Esophagus muscularis mucosa (tissue), 4 donors: ENCODE data around the gene GPBP1. TPM values are rescaled to one million over a fixed set of nuclear protein-coding genes. Genes with fewer than 3 reads are reported as not detected.
"Not testable (repeated sequence)": the region's sequence is repeated elsewhere in the genome, so short reads cannot be mapped to it uniquely, and the experiment has no call there.

Source experiments
- DNase-seq: peaks from one replicate; pipeline ENCODE4 v3.0.0-alpha.2; 2017; ENCODE audit errors: extremely low spot score
- H3K27ac ChIP-seq, 4 donors: fragments of 200-600 bp; sonication (generic); replicated peaks in 1 of 4; 1 replicate in 3 of 4; 2 replicates in 1 of 4; pipeline ENCODE4 v1.5.1; 2016 to 2019; ENCODE audit warnings: mild to moderate bottlenecking in 1 of 4
- H3K27me3 ChIP-seq, 4 donors: fragments of 200-600 bp; sonication (generic); one replicate each; pipeline versions ENCODE4 v1.5.1 to v1.6.0; 2016 to 2019
- H3K36me3 ChIP-seq, 4 donors: fragments of 200-600 bp; sonication (generic); one replicate each; pipeline ENCODE4 v1.5.1; 2016 to 2019
- H3K4me1 ChIP-seq, 4 donors: fragments of 200-600 bp; sonication (generic); one replicate each; pipeline ENCODE4 v1.5.1; 2016 to 2019
- H3K4me3 ChIP-seq, 4 donors: fragments of 200-600 bp; sonication (generic); 1 replicate in 2 of 4; 2 replicates in 2 of 4; pipeline ENCODE4 v1.5.1; 2016 to 2019; ENCODE audit warnings: mild to moderate bottlenecking in 4 of 4, moderate library complexity in 1 of 4
- H3K9me3 ChIP-seq, 4 donors: fragments of 200-600 bp; sonication (generic); 1 replicate in 3 of 4; 2 replicates in 1 of 4; pipeline ENCODE4 v1.5.1; 2016 to 2019
- EP300 ChIP-seq: sonication (generic); formaldehyde crosslinking; IDR thresholded peaks from one replicate; pipeline ENCODE4 v1.6.1; 2017; ENCODE audit warnings: antibody characterized with exemption
- POLR2A ChIP-seq: fragments of 450-650 bp; IDR thresholded peaks from one replicate; pipeline ENCODE4 v1.6.1; 2017; ENCODE audit warnings: antibody characterized with exemption, moderate library complexity, mild to moderate bottlenecking, low read depth
- POLR2AphosphoS5 ChIP-seq, 2 donors: sonication (generic); formaldehyde crosslinking; IDR thresholded peaks; one replicate each; pipeline ENCODE4 v1.6.1; 2017; ENCODE audit warnings: antibody characterized with exemption in 2 of 2
- WGBS: methylation state at CpG from one replicate; pipeline ENCODE4 v1.1.5; 2018; 5-methylcytosine and 5-hydroxymethylcytosine counted together
- intact Hi-C: fragments of 100-400 bp; cut with DNase I; formaldehyde crosslinking; loops from one replicate; pipeline ENCODE4 v1.15.1; 2023
- total RNA-seq, 4 donors: library from RNA; depleted of rRNA; stranded (reverse); fragments of >200 nt; gene quantifications; one replicate each; pipeline versions ENCODE4 v1.1.0 to v1.2.1, GENCODE V29; 2016
- TF ChIP-seq, protein P1 (sequence below), 3 experiments: fragments of 200-600 bp in 2 of 3; fragments of 450-650 bp in 1 of 3; sonication (generic) in 2 of 3; IDR thresholded peaks; one replicate each; pipeline ENCODE4 v1.5.1; 2017 to 2019; ENCODE audit warnings: antibody characterized with exemption in 3 of 3, mild to moderate bottlenecking in 2 of 3, moderate library complexity in 1 of 3

Gene GPBP1
- total RNA-seq, 4 donors from 2014 or later, result 41.8 to 54.0 (median 48.6) TPM

DNA sequence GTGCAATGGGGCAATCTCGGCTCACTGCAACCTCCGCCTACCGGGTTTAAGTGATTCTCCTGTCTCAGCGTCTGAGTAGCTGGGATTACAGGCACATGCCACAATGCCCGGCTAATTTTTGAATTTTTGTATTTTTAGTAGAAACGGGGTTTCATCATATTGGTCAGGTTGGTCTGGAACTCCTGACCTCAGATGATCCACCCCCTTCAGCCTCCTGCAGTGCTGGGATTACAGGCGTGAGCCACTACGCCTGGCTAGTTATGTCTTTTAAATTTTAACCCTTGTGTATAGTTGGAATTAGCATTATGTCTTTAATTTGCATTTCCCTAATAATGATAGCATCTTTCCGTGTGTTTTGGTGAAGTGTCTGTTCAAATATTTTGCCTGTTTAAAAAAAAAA is 11.5 kb downstream of the GPBP1 start:
- H3K4me3 ChIP-seq, result no peak overlapping the region
- H3K27ac ChIP-seq, result no peak overlapping the region
- H3K36me3 ChIP-seq, result peaks cover 4 to 11% (median 7%) of the 10 kb centered on the region in 4 donors
- peaks cover 60 to 99% (median 96%) of the 10 kb centered on the region in 4 donors for H3K4me1 ChIP-seq
- no peaks in the 10 kb centered on the region for H3K9me3 ChIP-seq
- 69% methylated on average over 9 of the region's 9 CpGs for WGBS
- H3K27me3 ChIP-seq, result no peaks in the 10 kb centered on the region
- intact Hi-C loops, result no loop called here
- TF ChIP-seq POLR2A (no peak), POLR2AphosphoS5 (IDR thresholded peaks at IDR 0.05) (no peak), EP300 (no peak)
- TF ChIP-seq, protein P1, sequence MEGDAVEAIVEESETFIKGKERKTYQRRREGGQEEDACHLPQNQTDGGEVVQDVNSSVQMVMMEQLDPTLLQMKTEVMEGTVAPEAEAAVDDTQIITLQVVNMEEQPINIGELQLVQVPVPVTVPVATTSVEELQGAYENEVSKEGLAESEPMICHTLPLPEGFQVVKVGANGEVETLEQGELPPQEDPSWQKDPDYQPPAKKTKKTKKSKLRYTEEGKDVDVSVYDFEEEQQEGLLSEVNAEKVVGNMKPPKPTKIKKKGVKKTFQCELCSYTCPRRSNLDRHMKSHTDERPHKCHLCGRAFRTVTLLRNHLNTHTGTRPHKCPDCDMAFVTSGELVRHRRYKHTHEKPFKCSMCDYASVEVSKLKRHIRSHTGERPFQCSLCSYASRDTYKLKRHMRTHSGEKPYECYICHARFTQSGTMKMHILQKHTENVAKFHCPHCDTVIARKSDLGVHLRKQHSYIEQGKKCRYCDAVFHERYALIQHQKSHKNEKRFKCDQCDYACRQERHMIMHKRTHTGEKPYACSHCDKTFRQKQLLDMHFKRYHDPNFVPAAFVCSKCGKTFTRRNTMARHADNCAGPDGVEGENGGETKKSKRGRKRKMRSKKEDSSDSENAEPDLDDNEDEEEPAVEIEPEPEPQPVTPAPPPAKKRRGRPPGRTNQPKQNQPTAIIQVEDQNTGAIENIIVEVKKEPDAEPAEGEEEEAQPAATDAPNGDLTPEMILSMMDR (IDR thresholded peaks at IDR 0.05), result no peak
- no peak for DNase-seq

DNA sequence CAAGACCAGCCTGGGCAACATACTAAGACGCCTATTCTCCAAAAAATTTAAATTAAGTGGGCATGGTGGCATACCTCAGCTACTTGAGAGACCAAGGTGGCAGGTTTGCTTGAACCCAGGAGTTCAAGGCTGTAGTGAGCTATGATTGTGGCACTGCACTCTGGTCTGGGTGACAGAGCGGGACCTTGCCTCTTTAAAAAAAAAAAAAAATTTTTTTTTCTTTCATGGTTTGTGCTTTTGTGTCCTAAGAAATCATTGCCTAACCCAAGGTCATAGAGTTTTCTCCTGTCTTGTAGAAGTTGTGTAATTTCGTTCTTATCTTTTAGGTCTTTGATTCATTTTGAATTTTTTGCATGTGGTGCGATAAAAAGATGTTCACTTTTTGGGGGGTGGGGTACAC is 12.3 kb downstream of the GPBP1 start:
- intact Hi-C loops, result no loop called here
- Histone ChIP-seq H3K27ac (no peak overlapping the region), H3K4me3 (no peak overlapping the region), H3K36me3 (peaks cover 4 to 11% (median 7%) of the 10 kb centered on the region in 4 donors), H3K27me3 (no peaks in the 10 kb centered on the region), H3K9me3 (no peaks in the 10 kb centered on the region), H3K4me1 (peaks cover 51 to 98% (median 96%) of the 10 kb centered on the region in 4 donors)
- no peak for TF ChIP-seq POLR2AphosphoS5 (IDR thresholded peaks at IDR 0.05)
- 85% methylated on average over 4 of the region's 4 CpGs for WGBS
- DNase-seq, result no peak

DNA sequence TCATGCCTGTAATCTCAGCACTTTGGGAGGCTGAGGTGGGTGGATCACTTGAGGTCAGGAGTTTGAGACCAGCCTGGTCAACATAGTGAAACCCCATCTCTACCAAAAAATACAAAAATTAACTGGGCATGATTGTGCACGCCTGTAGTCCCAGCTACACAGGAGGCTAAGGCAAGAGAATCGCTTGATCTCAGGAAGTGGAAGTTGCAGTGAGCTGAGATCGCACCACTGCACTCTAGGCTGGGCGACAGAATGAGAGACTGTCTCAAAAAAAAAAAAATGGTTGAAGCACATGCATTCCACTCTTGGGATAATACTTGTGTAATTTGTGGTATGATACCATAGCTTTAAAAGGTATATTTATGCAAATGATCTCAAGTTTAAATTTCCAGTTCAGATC is 14.1 kb downstream of the GPBP1 start:
- Histone ChIP-seq H3K36me3 (peaks cover 4 to 14% (median 7%) of the 10 kb centered on the region in 4 donors), H3K4me1 (peaks cover 41 to 83% (median 79%) of the 10 kb centered on the region in 4 donors)
- H3K27ac ChIP-seq, H3K4me3 ChIP-seq, H3K27me3 ChIP-seq, H3K9me3 ChIP-seq, intact Hi-C loops, DNase-seq: not testable (repeated sequence)
- WGBS, result 81% methylated on average over 4 of the region's 4 CpGs

DNA sequence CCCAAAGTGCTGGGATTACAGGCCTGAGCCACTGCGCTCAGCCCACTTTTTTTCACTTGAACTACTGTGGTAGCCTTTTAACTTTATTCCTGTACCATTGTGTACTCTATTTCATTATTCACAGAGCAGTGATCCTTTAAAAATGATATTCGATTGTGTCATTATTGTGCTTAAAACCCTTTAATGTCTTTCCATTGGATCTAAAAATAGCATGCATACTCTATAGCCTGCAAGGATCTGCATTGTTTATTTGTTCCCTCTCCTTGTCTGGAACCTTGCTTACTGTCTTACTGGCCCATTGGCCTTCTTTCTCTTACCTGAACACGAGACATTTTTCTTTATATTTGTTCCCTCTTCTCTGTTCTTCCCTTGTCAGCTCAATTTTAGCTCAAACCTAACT is 15.7 kb downstream of the GPBP1 start:
- Histone ChIP-seq H3K27me3 (no peaks in the 10 kb centered on the region), H3K4me1 (peaks cover 41 to 69% (median 67%) of the 10 kb centered on the region in 4 donors), H3K36me3 (peaks cover 0 to 8% (median under 1%) of the 10 kb centered on the region in 4 donors), H3K4me3 (no peak overlapping the region), H3K27ac (no peak overlapping the region), H3K9me3 (no peaks in the 10 kb centered on the region)
- WGBS, result 65% methylated on average over 3 of the region's 3 CpGs
- DNase-seq, result no peak
- intact Hi-C loops, result no loop called here
- TF ChIP-seq EP300 (no peak), POLR2A (no peak), POLR2AphosphoS5 (IDR thresholded peaks at IDR 0.05) (no peak)
- TF ChIP-seq, protein P1 (IDR thresholded peaks at IDR 0.05), result no peak

DNA sequence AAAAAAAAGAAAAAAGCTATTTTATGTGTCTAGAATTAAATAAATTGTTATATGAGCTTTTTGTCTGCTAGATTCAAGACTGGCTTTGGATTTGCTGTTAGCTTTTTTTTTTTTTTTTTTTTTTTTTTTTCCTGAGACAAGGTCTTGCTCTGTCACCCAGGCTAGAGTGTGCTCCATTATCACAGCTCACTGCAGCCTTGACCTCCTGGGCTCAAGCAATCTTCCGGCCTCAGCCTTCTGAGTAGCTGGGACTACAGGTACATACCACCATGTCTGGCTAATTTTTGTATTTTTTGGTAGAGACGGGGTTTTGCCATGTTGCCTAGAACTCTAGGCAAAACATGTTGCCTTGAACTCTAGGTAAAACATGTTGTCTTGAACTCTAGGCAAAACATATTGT is 16.7 kb downstream of the GPBP1 start:
- H3K27ac ChIP-seq, result no peak overlapping the region
- H3K4me3 ChIP-seq, result no peak overlapping the region
- H3K36me3 ChIP-seq, result peaks cover 0 to 13% (median 0%) of the 10 kb centered on the region in 4 donors
- intact Hi-C loops, result no loop called here
- H3K27me3 ChIP-seq, result no peaks in the 10 kb centered on the region
- H3K9me3 ChIP-seq, result no peaks in the 10 kb centered on the region
- H3K4me1 ChIP-seq, result peaks cover 34 to 58% (median 56%) of the 10 kb centered on the region in 4 donors
- TF ChIP-seq, protein P1 (IDR thresholded peaks at IDR 0.05), result no peak
- TF ChIP-seq EP300 (no peak), POLR2AphosphoS5 (IDR thresholded peaks at IDR 0.05) (no peak), POLR2A (no peak)
- 93% methylated on average over 2 of the region's 2 CpGs for WGBS
- no peak for DNase-seq

DNA sequence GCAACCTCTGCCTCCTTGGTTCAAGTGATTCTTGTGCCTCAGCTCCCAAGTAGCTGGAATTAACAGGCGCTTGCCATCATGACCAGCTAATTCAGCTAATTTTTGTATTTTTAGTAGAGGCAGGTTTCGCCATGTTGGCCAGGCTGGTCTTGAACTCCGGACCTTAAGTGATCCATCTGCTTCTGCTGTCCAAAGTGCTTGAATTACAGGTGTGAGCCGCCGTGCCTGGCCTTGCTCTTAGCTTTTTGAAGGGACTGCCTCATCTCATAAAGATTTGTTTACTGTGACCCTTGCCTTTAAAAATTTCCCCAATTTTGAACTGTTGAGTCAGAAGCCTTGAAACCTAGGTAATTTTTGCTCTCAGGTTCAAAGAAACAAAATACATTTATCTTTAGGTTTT is 17.3 kb downstream of the GPBP1 start:
- no peak for DNase-seq
- Histone ChIP-seq H3K36me3 (peaks cover 0 to 13% (median under 1%) of the 10 kb centered on the region in 4 donors), H3K27ac (no peak overlapping the region), H3K27me3 (no peaks in the 10 kb centered on the region), H3K4me3 (no peak overlapping the region), H3K4me1 (peaks cover 29 to 52% (median 50%) of the 10 kb centered on the region in 4 donors), H3K9me3 (no peaks in the 10 kb centered on the region)
- intact Hi-C loops, result no loop called here
- no peak for TF ChIP-seq POLR2AphosphoS5 (IDR thresholded peaks at IDR 0.05)
- 91% methylated on average over 5 of the region's 5 CpGs for WGBS
